ENCODE results near the gene TEK.

Gene TEK

GRCh38 chr9:27179245-27179865, 70.3 kb downstream of the TEK start:
- H3K27me3 Mint-ChIP-seq (ENCODE audit: low read depth) = no peaks in the 10 kb centered on the region
- H3K4me3 Mint-ChIP-seq = no peak overlapping the region
- H3K9me3 Mint-ChIP-seq = peaks cover 5% of the 10 kb centered on the region
- H3K4me1 Mint-ChIP-seq (ENCODE audit: low read depth) = no peaks in the 10 kb centered on the region
- no peak overlapping the region for H3K27ac Mint-ChIP-seq
- no peaks in the 10 kb centered on the region for H3K36me3 Mint-ChIP-seq (ENCODE audit: low read depth)

- no peaks in the 10 kb centered on the region for H3K4me1 Mint-ChIP-seq (ENCODE audit: low read depth)
- no peak overlapping the region for H3K4me3 Mint-ChIP-seq
- no peaks in the 10 kb centered on the region for H3K36me3 Mint-ChIP-seq (ENCODE audit: low read depth)
- no peaks in the 10 kb centered on the region for H3K27me3 Mint-ChIP-seq (ENCODE audit: low read depth)
- H3K9me3 Mint-ChIP-seq = peaks cover 5% of the 10 kb centered on the region
- no peak overlapping the region for H3K27ac Mint-ChIP-seq
Observed at GRCh38 chr9:27181381-27181780, 72.4 kb downstream of the TEK start.

DNA sequence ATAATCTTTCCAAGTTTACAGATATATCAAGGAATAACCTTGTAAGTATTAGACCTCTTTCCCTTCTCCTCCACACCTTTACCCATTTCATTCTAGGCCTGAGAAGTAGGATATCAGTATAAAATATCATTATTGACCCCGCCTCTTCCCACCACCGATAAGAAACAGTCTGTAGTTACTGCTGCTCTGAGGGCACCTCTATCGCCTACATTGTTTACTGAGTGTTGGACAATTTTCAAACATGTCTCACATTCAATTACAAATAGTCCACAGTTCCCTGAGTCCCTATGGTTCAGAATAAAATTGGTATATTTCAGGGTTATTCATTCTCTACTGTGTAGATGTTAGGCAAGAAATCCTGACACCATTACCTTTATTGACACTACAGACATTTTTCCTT, 73.4 kb downstream of the TEK start:
- H3K27ac Mint-ChIP-seq = no peak overlapping the region
- H3K4me1 Mint-ChIP-seq (ENCODE audit: low read depth) = no peaks in the 10 kb centered on the region
- no peaks in the 10 kb centered on the region for H3K27me3 Mint-ChIP-seq (ENCODE audit: low read depth)
- H3K9me3 Mint-ChIP-seq = peaks cover 5% of the 10 kb centered on the region
- H3K4me3 Mint-ChIP-seq = no peak overlapping the region
- no peaks in the 10 kb centered on the region for H3K36me3 Mint-ChIP-seq (ENCODE audit: low read depth)

DNA sequence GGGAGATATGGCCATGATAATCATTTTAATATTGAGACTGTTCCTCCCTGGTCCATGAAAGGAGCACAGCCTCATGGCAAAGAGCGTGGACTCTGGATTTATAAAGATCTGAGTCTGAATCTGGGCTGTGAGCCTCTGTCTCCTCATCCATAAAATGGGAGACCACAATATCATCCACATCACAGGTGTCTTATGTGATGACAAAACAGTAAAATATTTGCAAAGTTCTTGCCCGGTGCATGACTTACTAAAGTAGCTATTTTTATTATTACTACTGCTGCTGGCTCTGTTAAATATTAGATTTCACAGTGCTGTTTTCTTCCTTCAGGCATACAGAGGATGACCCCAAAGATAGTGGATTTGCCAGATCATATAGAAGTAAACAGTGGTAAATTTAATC, 74.1 kb downstream of the TEK start:
- H3K9me3 Mint-ChIP-seq = peaks cover 1% of the 10 kb centered on the region
- no peaks in the 10 kb centered on the region for H3K4me1 Mint-ChIP-seq (ENCODE audit: low read depth)
- no peak overlapping the region for H3K27ac Mint-ChIP-seq
- no peaks in the 10 kb centered on the region for H3K27me3 Mint-ChIP-seq (ENCODE audit: low read depth)
- no peak overlapping the region for H3K4me3 Mint-ChIP-seq
- no peaks in the 10 kb centered on the region for H3K36me3 Mint-ChIP-seq (ENCODE audit: low read depth)

GRCh38 chr9:27183701-27184100, 74.7 kb downstream of the TEK start:
- Mint-ChIP-seq H3K9me3 (no peaks in the 10 kb centered on the region), H3K4me3 (no peak overlapping the region), H3K27me3 (ENCODE audit: low read depth) (no peaks in the 10 kb centered on the region), H3K36me3 (ENCODE audit: low read depth) (no peaks in the 10 kb centered on the region), H3K27ac (no peak overlapping the region), H3K4me1 (ENCODE audit: low read depth) (no peaks in the 10 kb centered on the region)

GRCh38 chr9:27184556-27185351, 75.7 kb downstream of the TEK start:
- Mint-ChIP-seq H3K27ac (no peak overlapping the region), H3K9me3 (no peaks in the 10 kb centered on the region), H3K36me3 (ENCODE audit: low read depth) (no peaks in the 10 kb centered on the region), H3K4me1 (ENCODE audit: low read depth) (no peaks in the 10 kb centered on the region), H3K4me3 (no peak overlapping the region), H3K27me3 (ENCODE audit: low read depth) (no peaks in the 10 kb centered on the region)

- H3K27ac Mint-ChIP-seq = no peak overlapping the region
- H3K27me3 Mint-ChIP-seq (ENCODE audit: low read depth) = no peaks in the 10 kb centered on the region
- no peak overlapping the region for H3K4me3 Mint-ChIP-seq
- no peaks in the 10 kb centered on the region for H3K4me1 Mint-ChIP-seq (ENCODE audit: low read depth)
- no peaks in the 10 kb centered on the region for H3K9me3 Mint-ChIP-seq
- no peaks in the 10 kb centered on the region for H3K36me3 Mint-ChIP-seq (ENCODE audit: low read depth)
Observed at GRCh38 chr9:27188426-27188825, 79.4 kb downstream of the TEK start.

DNA sequence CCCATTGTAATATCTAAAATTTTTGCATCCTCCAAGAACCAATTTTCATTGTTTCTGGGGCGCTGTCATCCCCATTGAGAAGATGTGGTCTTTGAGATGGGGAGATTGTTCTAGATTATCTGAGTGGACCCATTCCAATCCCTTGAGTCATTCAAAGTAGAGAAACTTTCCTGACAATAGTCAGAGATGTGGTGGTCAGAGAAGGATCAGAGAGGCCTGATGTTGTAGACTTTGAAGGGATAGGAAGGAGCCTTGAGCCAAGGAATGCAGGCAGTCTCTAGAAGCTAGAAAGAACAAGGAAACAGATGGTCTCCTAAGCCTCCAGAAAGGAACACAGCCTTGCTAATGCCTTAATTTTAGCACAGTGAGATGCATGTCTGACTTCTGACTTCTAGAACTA, 80.4 kb downstream of the TEK start:
- Mint-ChIP-seq H3K27ac (no peak overlapping the region), H3K4me1 (ENCODE audit: low read depth) (no peaks in the 10 kb centered on the region), H3K4me3 (no peak overlapping the region), H3K9me3 (no peaks in the 10 kb centered on the region), H3K27me3 (ENCODE audit: low read depth) (no peaks in the 10 kb centered on the region), H3K36me3 (ENCODE audit: low read depth) (no peaks in the 10 kb centered on the region)

DNA sequence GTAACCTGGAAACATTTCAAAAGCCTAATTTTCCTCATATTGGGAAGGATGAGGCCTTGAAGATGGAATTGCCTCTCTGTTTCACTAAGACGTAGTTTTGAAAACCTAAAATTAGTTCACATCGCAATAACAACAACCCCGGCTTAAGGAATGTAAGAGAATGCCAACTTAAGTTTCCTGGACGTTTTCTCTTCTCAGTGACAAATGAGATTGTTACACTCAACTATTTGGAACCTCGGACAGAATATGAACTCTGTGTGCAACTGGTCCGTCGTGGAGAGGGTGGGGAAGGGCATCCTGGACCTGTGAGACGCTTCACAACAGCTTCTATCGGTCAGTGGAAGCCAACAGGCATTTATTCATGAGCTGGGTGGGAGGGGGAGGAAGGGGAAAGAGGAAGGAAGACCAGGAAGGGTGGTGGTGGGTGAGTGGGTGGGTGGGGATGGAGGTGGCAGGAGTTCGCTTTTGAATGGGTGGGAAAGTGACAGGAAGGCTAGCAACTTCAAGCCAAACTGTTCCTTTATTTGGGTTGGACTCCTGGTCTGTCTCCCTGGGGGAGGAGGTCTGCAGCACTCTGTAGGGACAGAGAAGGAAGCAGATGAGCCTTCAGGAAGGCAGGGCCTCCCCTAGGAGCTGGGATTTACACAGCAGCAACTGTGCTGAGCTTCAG, 83.4 kb downstream of the TEK start:
- Mint-ChIP-seq H3K9me3 (no peaks in the 10 kb centered on the region), H3K27me3 (ENCODE audit: low read depth) (no peaks in the 10 kb centered on the region), H3K4me3 (no peak overlapping the region), H3K4me1 (ENCODE audit: low read depth) (no peaks in the 10 kb centered on the region), H3K36me3 (ENCODE audit: low read depth) (no peaks in the 10 kb centered on the region), H3K27ac (no peak overlapping the region)

DNA sequence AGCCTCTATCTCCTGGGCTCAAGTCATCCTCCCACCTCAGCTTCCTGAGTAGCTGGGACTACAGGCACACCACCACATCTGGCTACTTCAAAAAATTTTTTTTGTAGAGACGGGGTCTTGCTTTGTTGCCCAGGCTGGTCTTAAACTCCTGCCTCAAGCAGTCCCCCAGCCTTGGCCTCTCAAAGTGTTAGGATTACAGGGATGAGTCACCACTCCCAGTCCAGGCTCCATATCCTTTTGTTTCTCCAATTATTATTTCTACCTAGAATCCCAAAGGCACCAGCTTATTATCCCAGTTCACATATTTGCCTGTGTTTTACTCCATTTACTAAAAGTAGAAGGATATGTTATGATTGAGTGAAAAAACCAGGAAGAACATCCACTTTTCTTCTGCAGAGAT, 84.9 kb downstream of the TEK start:
- Mint-ChIP-seq H3K27ac (no peak overlapping the region), H3K4me1 (ENCODE audit: low read depth) (no peaks in the 10 kb centered on the region), H3K4me3 (no peak overlapping the region)

GRCh38 chr9:27194401-27195091, 85.5 kb downstream of the TEK start:
- H3K27ac Mint-ChIP-seq = no peak overlapping the region
- H3K4me3 Mint-ChIP-seq = no peak overlapping the region
- H3K27me3 Mint-ChIP-seq (ENCODE audit: low read depth) = no peaks in the 10 kb centered on the region
- H3K9me3 Mint-ChIP-seq = no peaks in the 10 kb centered on the region
- H3K4me1 Mint-ChIP-seq (ENCODE audit: low read depth) = no peaks in the 10 kb centered on the region
- H3K36me3 Mint-ChIP-seq (ENCODE audit: low read depth) = no peaks in the 10 kb centered on the region

More for the DNA sequence above, 84.9 kb downstream of the TEK start:
- no peaks in the 10 kb centered on the region for H3K36me3 Mint-ChIP-seq (ENCODE audit: low read depth)
- no peaks in the 10 kb centered on the region for H3K27me3 Mint-ChIP-seq (ENCODE audit: low read depth)
- no peaks in the 10 kb centered on the region for H3K9me3 Mint-ChIP-seq

DNA sequence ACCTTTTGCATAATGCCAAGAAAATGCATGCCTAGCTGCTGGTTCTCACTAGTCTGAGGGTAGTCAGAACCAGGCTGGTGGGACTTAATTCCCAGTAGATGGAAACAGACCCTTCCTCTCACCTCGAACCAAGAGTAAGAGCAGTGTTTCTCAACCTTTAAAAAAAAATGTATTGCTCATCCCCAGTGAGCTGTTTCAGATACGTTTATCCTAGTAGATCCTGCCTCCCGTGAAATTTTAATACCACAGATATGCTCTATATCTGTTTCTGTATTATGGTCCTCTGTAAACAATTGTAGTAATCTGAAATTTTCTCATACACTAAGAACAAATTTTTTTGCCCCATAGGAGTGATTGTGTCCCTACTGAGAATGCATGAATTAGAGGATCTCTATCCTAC, 86.2 kb downstream of the TEK start:
- Mint-ChIP-seq H3K36me3 (ENCODE audit: low read depth) (no peaks in the 10 kb centered on the region), H3K27me3 (ENCODE audit: low read depth) (no peaks in the 10 kb centered on the region), H3K4me1 (ENCODE audit: low read depth) (no peaks in the 10 kb centered on the region), H3K9me3 (no peaks in the 10 kb centered on the region), H3K4me3 (no peak overlapping the region), H3K27ac (no peak overlapping the region)

GRCh38 chr9:27196383-27196782, 87.4 kb downstream of the TEK start:
- no peaks in the 10 kb centered on the region for H3K9me3 Mint-ChIP-seq
- no peak overlapping the region for H3K27ac Mint-ChIP-seq
- no peaks in the 10 kb centered on the region for H3K4me1 Mint-ChIP-seq (ENCODE audit: low read depth)
- no peaks in the 10 kb centered on the region for H3K27me3 Mint-ChIP-seq (ENCODE audit: low read depth)
- no peaks in the 10 kb centered on the region for H3K36me3 Mint-ChIP-seq (ENCODE audit: low read depth)
- no peak overlapping the region for H3K4me3 Mint-ChIP-seq

DNA sequence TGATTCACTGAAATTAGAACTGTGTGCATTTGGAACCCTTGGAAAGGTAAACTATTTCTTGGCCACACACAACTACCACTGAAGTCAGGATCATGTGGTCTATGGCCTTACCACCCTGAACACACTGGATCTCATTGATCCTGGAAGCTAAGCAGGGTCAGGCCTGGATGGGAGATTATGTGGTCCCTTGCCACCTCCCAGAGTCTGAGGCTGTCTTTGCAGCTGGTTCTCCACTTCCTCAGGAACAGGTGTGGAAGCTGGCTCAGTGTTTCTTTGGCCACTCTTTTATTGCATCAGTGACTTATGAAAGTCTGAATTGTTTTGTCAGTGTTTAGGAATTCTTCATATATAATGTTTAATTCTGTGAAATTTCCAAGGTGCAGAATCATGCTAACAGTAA, 89.2 kb downstream of the TEK start:
- H3K36me3 Mint-ChIP-seq (ENCODE audit: low read depth) = no peaks in the 10 kb centered on the region
- H3K4me3 Mint-ChIP-seq = no peak overlapping the region
- no peak overlapping the region for H3K27ac Mint-ChIP-seq
- no peaks in the 10 kb centered on the region for H3K27me3 Mint-ChIP-seq (ENCODE audit: low read depth)
- H3K9me3 Mint-ChIP-seq = no peaks in the 10 kb centered on the region
- no peaks in the 10 kb centered on the region for H3K4me1 Mint-ChIP-seq (ENCODE audit: low read depth)

- no peaks in the 10 kb centered on the region for H3K27me3 Mint-ChIP-seq (ENCODE audit: low read depth)
- H3K9me3 Mint-ChIP-seq = no peaks in the 10 kb centered on the region
- no peak overlapping the region for H3K27ac Mint-ChIP-seq
- no peaks in the 10 kb centered on the region for H3K36me3 Mint-ChIP-seq (ENCODE audit: low read depth)
- H3K4me1 Mint-ChIP-seq (ENCODE audit: low read depth) = no peaks in the 10 kb centered on the region
- H3K4me3 Mint-ChIP-seq = no peak overlapping the region
Observed at GRCh38 chr9:27202056-27202455, 93.0 kb downstream of the TEK start.
